Loucy (cell line): Measurements from ENCODE around the gene PLXNA2.

Experiments
- H2AFZ ChIP-seq: fragments of 200-600 bp; sonication (generic); 2 replicates; pipeline ENCODE4 v1.6.0; 2016; ENCODE audit warnings: antibody characterized with exemption, mild to moderate bottlenecking, low read length, moderate library complexity
- H3F3A ChIP-seq: fragments of 200-600 bp; 2 replicates; pipeline ENCODE4 v1.6.0; 2016; ENCODE audit warnings: antibody characterized with exemption, low read depth, mild to moderate bottlenecking
- H3K27me3 ChIP-seq: fragments of 200-600 bp; sonication (generic); 2 replicates; pipeline ENCODE4 v1.6.1; 2014; ENCODE audit warnings: low read length, mild to moderate bottlenecking; ENCODE audit not compliant: insufficient read depth, poor library complexity, severe bottlenecking
- H3K36me3 ChIP-seq: fragments of 200-600 bp; sonication (generic); 2 replicates; pipeline ENCODE4 v1.6.1; 2016; ENCODE audit warnings: low read length; ENCODE audit not compliant: insufficient read depth
- H3K4me1 ChIP-seq: fragments of 200-600 bp; sonication (generic); 2 replicates; pipeline ENCODE4 v1.5.1; 2014; ENCODE audit warnings: low read length, mild to moderate bottlenecking; ENCODE audit not compliant: insufficient read depth, poor library complexity, severe bottlenecking
- H3K4me2 ChIP-seq: fragments of 200-600 bp; sonication (generic); 2 replicates; pipeline ENCODE4 v1.6.0; 2014; ENCODE audit warnings: antibody characterized with exemption, low read length, low read depth, mild to moderate bottlenecking; ENCODE audit not compliant: poor library complexity, severe bottlenecking
- H3K4me3 ChIP-seq: fragments of 200-600 bp; sonication (generic); 2 replicates; pipeline ENCODE4 v1.5.1; 2014; ENCODE audit warnings: low read length, mild to moderate bottlenecking, mixed read lengths; ENCODE audit not compliant: poor library complexity, severe bottlenecking
- H3K79me2 ChIP-seq: fragments of 200-600 bp; sonication (generic); 2 replicates; pipeline ENCODE4 v1.6.1; 2014; ENCODE audit warnings: low read length; ENCODE audit not compliant: insufficient read depth
- H3K9ac ChIP-seq: fragments of 200-600 bp; sonication (generic); 2 replicates; pipeline ENCODE4 v1.6.0; 2014; ENCODE audit warnings: mild to moderate bottlenecking, low read depth, low read length, moderate library complexity; ENCODE audit not compliant: poor library complexity, severe bottlenecking
- H3K9me2 ChIP-seq: fragments of 200-600 bp; sonication (generic); replicated peaks from 2 replicates; pipeline ENCODE4 v1.6.1; 2016; ENCODE audit warnings: low read depth, low read length, mixed read lengths
- H3K9me3 ChIP-seq: fragments of 200-600 bp; sonication (generic); 2 replicates; pipeline ENCODE4 v1.6.1; 2014; ENCODE audit warnings: mild to moderate bottlenecking, antibody characterized with exemption, low read length, low read depth; ENCODE audit not compliant: insufficient read depth
- H4K20me1 ChIP-seq: fragments of 200-600 bp; sonication (generic); 2 replicates; pipeline ENCODE4 v1.6.0; 2014; ENCODE audit warnings: antibody characterized with exemption, low read length, mild to moderate bottlenecking; ENCODE audit not compliant: insufficient read depth, poor library complexity, severe bottlenecking
- CTCF ChIP-seq: fragments of 200-600 bp; sonication (generic); conservative IDR thresholded peaks from 2 replicates; pipeline ENCODE4 v1.5.1; 2014; ENCODE audit warnings: mild to moderate bottlenecking, antibody characterized with exemption, low read length
- EZH2phosphoT487 ChIP-seq: fragments of 200-600 bp; IDR thresholded peaks from 2 replicates; pipeline ENCODE4 v1.6.1; 2018; ENCODE audit warnings: antibody characterized with exemption, mild to moderate bottlenecking, moderate library complexity, borderline replicate concordance

PLXNA2 gene

GRCh38 chr1:208137193-208137592 is 107.0 kb downstream of the PLXNA2 start:
- H3K9me2 ChIP-seq, result no peaks in the 10 kb centered on the region
- TF ChIP-seq CTCF, result no peak
- no peak for TF ChIP-seq EZH2phosphoT487

DNA sequence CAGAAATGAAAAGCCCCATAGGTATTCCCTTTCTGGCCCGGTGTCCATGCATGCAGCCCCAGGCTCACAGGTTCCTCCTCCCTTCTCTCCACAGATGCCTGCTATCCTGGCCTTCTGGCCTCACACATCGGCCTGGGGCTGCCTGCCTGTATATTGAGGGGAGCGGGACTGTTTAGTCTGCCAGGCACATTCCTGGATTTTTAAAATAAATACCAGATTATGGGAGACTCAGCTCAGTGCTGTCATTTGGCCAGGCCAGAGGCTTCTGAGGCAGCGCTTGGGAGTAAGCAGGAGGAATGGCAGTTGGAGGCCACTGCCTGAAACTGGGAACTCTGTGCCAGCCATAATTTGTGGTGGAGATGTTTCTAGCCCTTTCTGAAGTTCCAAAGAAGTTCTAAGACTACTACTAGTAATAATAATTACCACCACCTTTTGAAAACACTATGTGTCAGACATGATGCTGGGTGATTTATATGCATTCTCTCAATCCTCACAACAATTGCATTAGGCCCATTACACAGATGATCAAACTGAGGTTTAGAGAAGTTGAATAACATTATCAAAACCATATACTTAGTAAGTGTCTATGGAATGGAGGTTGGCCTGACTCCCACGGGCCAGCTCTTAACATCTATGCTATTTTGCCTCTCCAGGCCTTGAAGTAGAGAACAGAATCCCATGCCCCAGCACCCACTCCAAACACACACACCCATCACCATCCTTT is 107.6 kb downstream of the PLXNA2 start:
- no peak for TF ChIP-seq CTCF
- TF ChIP-seq EZH2phosphoT487, result no peak
- H3K79me2 ChIP-seq, result no peaks in the 10 kb centered on the region
- no peak overlapping the region for H3K9ac ChIP-seq
- H3K4me3 ChIP-seq, result no peak overlapping the region
- no peaks in the 10 kb centered on the region for H3K9me3 ChIP-seq
- no peaks in the 10 kb centered on the region for H3F3A ChIP-seq
- H2AFZ ChIP-seq, result no peak overlapping the region
- H3K4me1 ChIP-seq, result no peaks in the 10 kb centered on the region
- no peaks in the 10 kb centered on the region for H4K20me1 ChIP-seq
- H3K9me2 ChIP-seq, result no peaks in the 10 kb centered on the region
- H3K4me2 ChIP-seq, result no peak overlapping the region
- no peaks in the 10 kb centered on the region for H3K27me3 ChIP-seq
- no peaks in the 10 kb centered on the region for H3K36me3 ChIP-seq

More at GRCh38 chr1:208137193-208137592, 107.0 kb downstream of the PLXNA2 start:
- Histone ChIP-seq H4K20me1 (no peaks in the 10 kb centered on the region), H3K9me3 (no peaks in the 10 kb centered on the region), H2AFZ (no peak overlapping the region), H3K36me3 (no peaks in the 10 kb centered on the region), H3K4me2 (no peak overlapping the region), H3K9ac (no peak overlapping the region), H3K4me3 (no peak overlapping the region), H3K27me3 (no peaks in the 10 kb centered on the region), H3K4me1 (no peaks in the 10 kb centered on the region), H3F3A (no peaks in the 10 kb centered on the region), H3K79me2 (no peaks in the 10 kb centered on the region)

DNA sequence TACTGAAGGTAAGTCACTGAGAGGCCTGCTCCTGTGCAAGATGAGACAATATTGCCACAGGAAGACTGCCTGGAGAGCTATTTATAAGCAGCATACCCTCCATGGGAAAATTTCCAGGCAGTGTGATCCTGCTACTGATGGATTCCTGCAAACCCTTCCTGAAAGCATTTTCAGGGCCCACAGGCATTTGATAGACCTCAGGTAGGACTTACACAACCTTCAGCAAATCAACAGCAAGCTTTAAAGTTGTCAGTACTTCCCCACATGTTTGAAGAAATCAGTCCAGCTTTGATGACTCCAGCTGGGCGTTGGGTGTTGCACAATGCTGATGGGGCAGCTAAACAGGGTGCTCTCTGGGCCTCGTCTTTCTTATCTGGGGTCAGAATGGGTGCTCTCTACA is 108.8 kb downstream of the PLXNA2 start:
- Histone ChIP-seq H3K4me1 (no peaks in the 10 kb centered on the region), H3K9me3 (no peaks in the 10 kb centered on the region), H2AFZ (no peak overlapping the region)

More for the DNA sequence above, 108.8 kb downstream of the PLXNA2 start:
- Histone ChIP-seq H3K27me3 (no peaks in the 10 kb centered on the region), H3K36me3 (no peaks in the 10 kb centered on the region), H4K20me1 (no peaks in the 10 kb centered on the region), H3F3A (no peaks in the 10 kb centered on the region), H3K4me3 (no peak overlapping the region), H3K9ac (no peak overlapping the region), H3K79me2 (no peaks in the 10 kb centered on the region), H3K9me2 (no peaks in the 10 kb centered on the region), H3K4me2 (no peak overlapping the region)
- TF ChIP-seq CTCF (no peak), EZH2phosphoT487 (no peak)
